ENCODE data around the gene ITGB1BP1. TPM values are rescaled to one million over a fixed set of nuclear protein-coding genes. Genes with fewer than 3 reads are reported as not detected.

ITGB1BP1 gene
- total and polyA plus RNA-seq, 2 donors: 42.0 to 80.2 TPM

DNA sequence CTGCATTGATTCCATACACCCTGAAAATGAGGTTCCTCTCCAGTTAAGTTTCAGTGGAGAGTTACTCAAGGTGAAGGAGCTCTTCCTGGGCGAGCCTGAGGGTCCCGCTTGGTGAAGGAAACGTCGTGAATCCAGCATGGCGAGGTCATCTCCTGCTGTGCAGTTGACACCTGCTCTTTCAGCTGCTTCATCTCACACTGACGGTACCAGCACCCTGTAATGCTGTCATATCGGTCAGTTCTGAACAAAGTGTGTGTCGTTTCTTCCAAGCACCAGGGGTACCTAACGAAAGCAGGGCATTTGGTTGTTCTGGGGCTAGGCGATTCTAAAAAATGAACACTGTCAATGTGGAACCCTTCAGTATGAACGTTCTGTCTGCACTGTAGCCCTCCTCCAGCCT is 52.6 kb downstream of the ITGB1BP1 start:
- WGBS: 90% methylated on average over 11 of the region's 11 CpGs
- no peak overlapping the region for H3K27ac ChIP-seq (ENCODE audit: low read depth)
- H3K36me3 ChIP-seq (ENCODE audit: insufficient read depth): no peaks in the 10 kb centered on the region
- H3K4me1 ChIP-seq (ENCODE audit: insufficient read depth): no peaks in the 10 kb centered on the region
- no peak for DNase-seq (ENCODE audit: extremely low spot score)
- H3K4me3 ChIP-seq (ENCODE audit: low read depth, low read length): no peak overlapping the region

GRCh38 chr2:9366026-9366425 is 57.3 kb downstream of the ITGB1BP1 start:
- Histone ChIP-seq H3K4me3 (ENCODE audit: low read depth, low read length) (no peak overlapping the region), H3K36me3 (ENCODE audit: insufficient read depth) (peaks cover 1% of the 10 kb centered on the region), H3K4me1 (ENCODE audit: insufficient read depth) (no peaks in the 10 kb centered on the region), H3K27ac (ENCODE audit: low read depth) (no peak overlapping the region)
- no peak for DNase-seq (ENCODE audit: extremely low spot score)
- WGBS: 85% methylated on average over 6 of the region's 6 CpGs

DNA sequence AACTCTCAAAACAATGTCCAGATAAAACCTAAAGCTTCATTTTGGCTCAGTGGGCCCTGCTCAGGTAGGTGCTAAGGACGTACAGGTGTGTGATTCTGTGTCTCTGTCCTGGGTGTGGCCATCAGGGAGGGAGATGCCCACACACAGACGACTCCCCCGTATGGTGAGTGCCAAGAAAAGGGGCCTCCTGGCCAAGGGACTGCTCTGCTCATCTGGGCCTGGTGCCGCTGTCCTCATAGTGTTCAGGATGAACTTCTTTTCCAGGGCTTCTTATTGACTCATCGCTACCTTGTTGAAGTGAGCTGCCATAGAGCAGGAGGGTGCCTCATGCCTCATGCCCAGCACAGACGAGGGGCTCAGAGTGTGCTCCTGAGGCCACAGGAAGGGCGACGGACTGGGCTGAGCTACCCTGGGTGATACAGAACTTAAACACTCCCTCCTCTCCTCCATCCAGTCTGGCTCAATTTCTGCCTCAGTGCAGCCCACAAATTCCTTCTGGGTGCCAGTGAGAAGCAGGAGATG is 57.8 kb downstream of the ITGB1BP1 start:
- 92% methylated on average over 8 of the region's 8 CpGs for WGBS
- no peak overlapping the region for H3K4me3 ChIP-seq (ENCODE audit: low read depth, low read length)
- no peak for DNase-seq (ENCODE audit: extremely low spot score)
- peaks cover 1% of the 10 kb centered on the region for H3K36me3 ChIP-seq (ENCODE audit: insufficient read depth)
- no peak overlapping the region for H3K27ac ChIP-seq (ENCODE audit: low read depth)
- H3K4me1 ChIP-seq (ENCODE audit: insufficient read depth): no peaks in the 10 kb centered on the region

DNA sequence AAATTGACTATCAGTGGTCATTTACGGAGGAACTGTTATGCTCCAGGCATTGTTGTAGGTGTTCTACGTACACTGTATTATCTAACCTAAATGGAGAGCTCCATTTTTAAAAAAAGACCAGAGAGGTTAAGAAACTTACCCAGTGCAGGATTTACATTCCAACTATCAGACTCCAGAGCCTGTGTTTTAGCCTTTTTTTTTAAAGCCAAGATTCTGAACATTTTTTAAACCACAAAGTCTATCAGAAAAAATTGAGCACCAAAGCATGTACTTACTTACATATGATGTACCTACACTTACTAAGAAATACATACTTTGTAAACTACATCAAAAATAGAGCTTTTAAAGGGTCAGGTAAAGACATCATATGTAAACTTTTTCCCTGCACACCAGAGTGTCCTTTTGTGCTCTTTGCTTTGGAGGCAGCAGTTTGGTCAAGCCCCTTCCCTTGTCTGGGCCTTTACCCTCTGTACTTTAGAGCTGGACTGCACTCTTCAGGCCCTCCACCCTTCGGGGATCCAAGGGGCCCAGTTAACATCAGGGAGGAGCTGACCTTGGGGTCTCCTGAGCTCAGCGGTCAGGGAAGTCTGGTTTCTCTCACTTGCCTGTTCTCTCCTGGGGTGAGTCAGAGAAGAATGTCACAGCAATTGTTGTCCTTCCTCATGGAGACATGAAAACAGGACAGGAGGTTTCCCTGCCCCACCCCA is 58.4 kb downstream of the ITGB1BP1 start:
- Histone ChIP-seq H3K36me3 (ENCODE audit: insufficient read depth) (peaks cover 4% of the 10 kb centered on the region), H3K4me1 (ENCODE audit: insufficient read depth) (no peaks in the 10 kb centered on the region), H3K4me3 (ENCODE audit: low read depth, low read length) (no peak overlapping the region), H3K27ac (ENCODE audit: low read depth) (no peak overlapping the region)
- DNase-seq (ENCODE audit: extremely low spot score): no peak
- WGBS: 73% methylated on average over 4 of the region's 4 CpGs

DNA sequence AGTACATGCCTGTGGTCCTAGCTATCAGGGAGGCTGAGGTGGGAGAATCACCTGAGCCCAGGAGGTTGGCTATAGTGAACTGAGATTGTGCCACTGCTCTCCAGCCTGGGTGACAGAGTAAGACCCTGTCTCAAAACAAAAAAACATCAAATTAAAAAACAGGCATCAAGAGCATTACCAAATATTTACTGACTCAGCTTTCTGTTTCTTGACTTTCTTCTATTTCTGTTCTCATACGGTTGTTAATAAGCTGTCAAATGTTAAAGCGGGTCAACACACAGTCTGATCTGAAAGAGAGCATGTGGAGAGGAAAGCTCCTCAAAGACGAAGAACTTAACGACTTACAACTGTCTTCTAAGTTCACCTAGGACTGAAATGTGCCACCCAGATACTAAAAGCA is 59.0 kb downstream of the ITGB1BP1 start:
- WGBS: 76% methylated on average over 4 of the region's 4 CpGs
- no peak for DNase-seq (ENCODE audit: extremely low spot score)
- Histone ChIP-seq H3K4me3 (ENCODE audit: low read depth, low read length) (no peak overlapping the region), H3K36me3 (ENCODE audit: insufficient read depth) (peaks cover 4% of the 10 kb centered on the region), H3K27ac (ENCODE audit: low read depth) (no peak overlapping the region), H3K4me1 (ENCODE audit: insufficient read depth) (no peaks in the 10 kb centered on the region)

DNA sequence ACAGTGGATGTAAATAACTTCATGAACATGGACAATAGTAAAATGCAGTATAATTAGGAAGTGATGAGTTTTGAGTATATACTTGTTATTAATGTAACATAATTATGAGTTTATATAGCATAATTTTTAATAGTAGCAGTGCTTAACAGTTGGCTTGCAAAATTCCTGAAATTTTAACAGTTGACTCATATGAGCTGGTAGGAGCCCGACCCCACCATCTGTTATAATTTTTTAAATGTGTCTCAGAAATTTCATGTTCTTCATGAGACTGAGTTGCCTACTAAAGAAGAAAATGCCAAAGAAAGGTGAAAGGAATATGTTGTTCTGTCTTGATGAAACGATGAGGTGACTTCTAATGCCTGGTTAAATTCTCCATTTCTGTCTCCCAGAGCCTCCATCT is 62.6 kb downstream of the ITGB1BP1 start:
- Histone ChIP-seq H3K27ac (ENCODE audit: low read depth) (no peak overlapping the region), H3K36me3 (ENCODE audit: insufficient read depth) (peaks cover 4% of the 10 kb centered on the region), H3K4me1 (ENCODE audit: insufficient read depth) (no peaks in the 10 kb centered on the region), H3K4me3 (ENCODE audit: low read depth, low read length) (no peak overlapping the region)
- no peak for DNase-seq (ENCODE audit: extremely low spot score)
- WGBS: 89% methylated on average over 2 of the region's 2 CpGs

- Histone ChIP-seq H3K27ac (ENCODE audit: low read depth) (no peak overlapping the region), H3K36me3 (ENCODE audit: insufficient read depth) (peaks cover 4% of the 10 kb centered on the region), H3K4me3 (ENCODE audit: low read depth, low read length) (no peak overlapping the region), H3K4me1 (ENCODE audit: insufficient read depth) (no peaks in the 10 kb centered on the region)
- DNase-seq (ENCODE audit: extremely low spot score): no peak
- WGBS: 97% methylated on average over 1 of the region's 1 CpG
These were observed 63.2 kb downstream of the ITGB1BP1 start for GRCh38 chr2:9360110-9360509.

DNA sequence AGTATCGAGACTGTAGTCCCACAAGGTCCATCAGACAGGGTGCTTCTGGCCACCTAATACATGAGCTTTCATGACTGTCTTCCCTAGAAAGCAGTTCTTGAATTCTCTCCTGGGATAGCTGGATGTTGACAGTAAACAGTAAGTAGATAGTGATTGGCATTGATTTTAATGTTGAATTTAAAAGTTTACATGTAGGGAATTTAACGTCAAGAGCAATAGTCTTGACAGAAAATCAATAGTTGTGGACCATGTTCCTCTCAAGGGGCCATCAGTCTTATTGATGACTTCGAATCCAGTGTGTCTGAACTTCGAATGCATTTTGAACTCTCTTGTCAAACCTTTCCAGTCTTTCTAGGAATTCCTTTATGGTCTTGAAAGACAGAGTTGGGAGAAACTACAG is 63.9 kb downstream of the ITGB1BP1 start:
- no peak for DNase-seq (ENCODE audit: extremely low spot score)
- Histone ChIP-seq H3K27ac (ENCODE audit: low read depth) (no peak overlapping the region), H3K4me1 (ENCODE audit: insufficient read depth) (no peaks in the 10 kb centered on the region), H3K36me3 (ENCODE audit: insufficient read depth) (peaks cover 4% of the 10 kb centered on the region), H3K4me3 (ENCODE audit: low read depth, low read length) (no peak overlapping the region)
- 96% methylated on average over 4 of the region's 4 CpGs for WGBS

DNA sequence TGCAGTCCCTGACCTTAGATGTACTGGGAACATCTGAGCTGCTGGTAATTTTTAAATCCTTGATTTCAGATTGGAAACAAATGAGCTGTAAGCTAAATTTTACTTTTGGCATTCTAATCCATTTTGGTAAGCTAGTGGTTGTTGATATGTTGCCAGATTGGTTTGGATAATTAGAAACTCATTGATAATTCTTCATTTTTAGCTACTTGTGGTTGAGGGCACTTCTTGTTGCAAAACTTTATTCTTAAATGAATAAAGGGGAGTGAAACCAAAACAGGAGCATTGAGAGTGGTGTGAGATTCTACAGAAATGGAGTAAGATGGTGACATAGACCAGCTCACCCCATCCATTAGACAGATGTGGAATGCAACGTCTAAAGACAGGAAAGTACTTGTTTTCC is 64.5 kb downstream of the ITGB1BP1 start:
- no peak for DNase-seq (ENCODE audit: extremely low spot score)
- H3K4me1 ChIP-seq (ENCODE audit: insufficient read depth): no peaks in the 10 kb centered on the region
- no peak overlapping the region for H3K27ac ChIP-seq (ENCODE audit: low read depth)
- no peak overlapping the region for H3K4me3 ChIP-seq (ENCODE audit: low read depth, low read length)
- WGBS: 46% methylated on average over 1 of the region's 1 CpG
- peaks cover 4% of the 10 kb centered on the region for H3K36me3 ChIP-seq (ENCODE audit: insufficient read depth)

DNA sequence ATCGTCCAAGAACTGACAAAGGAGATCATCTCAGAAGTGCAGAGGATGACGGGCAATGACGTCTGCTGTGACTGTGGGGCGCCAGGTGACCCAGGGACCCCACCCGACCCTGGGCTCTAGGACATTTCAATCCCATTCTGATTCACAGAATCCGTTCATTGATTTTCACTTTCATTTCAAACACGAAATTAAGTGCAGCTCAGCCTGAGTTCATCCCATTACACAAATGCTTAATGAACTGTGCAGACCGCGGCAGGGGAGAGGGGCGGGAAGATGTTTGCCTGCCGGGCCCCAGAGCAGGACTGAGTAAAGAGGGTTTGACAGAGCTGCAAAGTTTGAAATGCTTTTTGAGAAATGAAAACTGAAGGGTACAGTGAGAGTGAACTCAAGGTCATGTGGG is 67.1 kb downstream of the ITGB1BP1 start:
- WGBS: 91% methylated on average over 11 of the region's 11 CpGs
- Histone ChIP-seq H3K36me3 (ENCODE audit: insufficient read depth) (peaks cover 4% of the 10 kb centered on the region), H3K27ac (ENCODE audit: low read depth) (no peak overlapping the region), H3K4me1 (ENCODE audit: insufficient read depth) (no peaks in the 10 kb centered on the region), H3K4me3 (ENCODE audit: low read depth, low read length) (no peak overlapping the region)
- DNase-seq (ENCODE audit: extremely low spot score): no peak

GRCh38 chr2:9355716-9356115 is 67.6 kb downstream of the ITGB1BP1 start:
- no peak overlapping the region for H3K4me3 ChIP-seq (ENCODE audit: low read depth, low read length)
- 81% methylated on average over 4 of the region's 4 CpGs for whole genome bisulfite sequencing
- DNase-seq (ENCODE audit: extremely low spot score): no peak
- H3K36me3 ChIP-seq (ENCODE audit: insufficient read depth): peaks cover 3% of the 10 kb centered on the region
- H3K27ac ChIP-seq (ENCODE audit: low read depth): no peak overlapping the region
- H3K4me1 ChIP-seq (ENCODE audit: insufficient read depth): no peaks in the 10 kb centered on the region

DNA sequence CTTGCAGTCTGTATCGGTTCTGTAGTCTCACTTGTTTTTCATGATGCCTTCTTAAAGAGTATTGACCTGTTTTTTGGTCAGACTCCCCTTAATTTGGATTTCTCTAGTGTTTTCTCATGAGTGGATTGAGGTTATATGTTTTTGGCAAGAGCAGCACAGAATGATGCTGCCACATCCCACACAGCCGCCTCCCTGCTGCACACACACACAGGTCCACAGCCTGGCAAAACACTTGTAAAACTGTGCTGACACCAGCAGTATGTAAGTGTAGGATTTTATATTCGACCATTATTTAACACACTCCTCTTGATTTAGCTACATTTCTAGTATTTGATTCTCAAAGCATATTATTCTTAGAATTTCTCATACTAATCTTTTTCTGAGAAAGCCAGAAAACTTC is 68.1 kb downstream of the ITGB1BP1 start:
- Histone ChIP-seq H3K4me1 (ENCODE audit: insufficient read depth) (no peaks in the 10 kb centered on the region), H3K4me3 (ENCODE audit: low read depth, low read length) (no peak overlapping the region), H3K27ac (ENCODE audit: low read depth) (no peak overlapping the region), H3K36me3 (ENCODE audit: insufficient read depth) (peaks cover 2% of the 10 kb centered on the region)
- 91% methylated on average over 3 of the region's 3 CpGs for WGBS
- no peak for DNase-seq (ENCODE audit: extremely low spot score)

DNA sequence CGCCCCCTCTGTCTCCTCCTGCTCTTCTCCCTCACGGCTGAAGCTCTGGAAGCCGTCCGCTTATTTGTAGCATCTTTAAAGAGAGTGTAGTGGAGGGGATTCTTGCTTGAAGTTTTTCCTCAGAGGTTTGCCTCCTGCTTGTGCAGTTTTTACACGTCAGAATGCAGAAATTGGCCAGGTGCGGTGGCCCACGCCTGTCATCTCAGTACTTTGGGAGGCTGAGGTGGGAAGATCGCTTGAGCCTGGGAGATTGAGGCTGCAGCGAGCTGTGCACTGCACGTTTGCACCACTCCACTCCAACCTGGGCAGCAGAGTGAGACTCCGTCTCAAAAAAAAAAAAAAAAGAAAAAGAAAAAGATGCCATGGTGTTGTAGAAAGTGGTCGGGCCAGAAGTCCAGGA is 69.0 kb downstream of the ITGB1BP1 start:
- no peaks in the 10 kb centered on the region for H3K36me3 ChIP-seq (ENCODE audit: insufficient read depth)
- 97% methylated on average over 12 of the region's 12 CpGs for WGBS
- no peaks in the 10 kb centered on the region for H3K4me1 ChIP-seq (ENCODE audit: insufficient read depth)
- no peak overlapping the region for H3K27ac ChIP-seq (ENCODE audit: low read depth)
- no peak overlapping the region for H3K4me3 ChIP-seq (ENCODE audit: low read depth, low read length)
- no peak for DNase-seq (ENCODE audit: extremely low spot score)
